PC-3 (cell line): ENCODE results near the gene TENM4. TPM values are rescaled to one million over a fixed set of nuclear protein-coding genes. Genes with fewer than 3 reads are reported as not detected.

Source experiments
- ATAC-seq: fragments of 200-7000 bp; cut with Tn5 transposase; 2 replicates; pipeline ENCODE4 v1.9.1; 2020; ENCODE audit warnings: mild to moderate bottlenecking, moderate library complexity
- BruUV-seq: library from RNA; stranded (reverse); fragments of 400-500 nt; replicated peaks from 2 replicates; lab custom pipeline; 2021; lab: Mats Ljungman, UMichigan
- CTCF ChIA-PET: fragments of 300-600 bp; sonication (Branson Sonifier 250); formaldehyde crosslinking; loops from one replicate; lab custom pipeline; 2022; ENCODE audit warnings: antibody characterized with exemption; lab: Charles Lee
- POLR2A ChIA-PET: fragments of 300-600 bp; sonication (Branson Sonifier 250); formaldehyde crosslinking; loops from one replicate; lab custom pipeline; 2022; ENCODE audit warnings: antibody characterized with exemption; ENCODE audit not compliant: unreplicated experiment; lab: Charles Lee
- DNase-seq: peaks from one replicate; pipeline ENCODE4 v3.0.0-alpha.2; 2015
- H2AFZ ChIP-seq: fragments of 300-600 bp; sonication (generic); 2 replicates; pipeline ENCODE4 v1.6.0; 2016; ENCODE audit warnings: antibody characterized with exemption, low read length
- H3F3A ChIP-seq: fragments of 300-600 bp; sonication (generic); one replicate; pipeline ENCODE4 v1.6.0; 2017; ENCODE audit warnings: antibody characterized with exemption, low read length, control low read depth, mild to moderate bottlenecking; ENCODE audit not compliant: unreplicated experiment
- H3K27ac ChIP-seq: fragments of 300-600 bp; sonication (generic); 2 replicates; pipeline ENCODE4 v1.5.1; 2016; ENCODE audit warnings: mild to moderate bottlenecking, low read length
- H3K27me3 ChIP-seq: fragments of 300-600 bp; sonication (generic); 2 replicates; pipeline ENCODE4 v1.6.1; 2016; ENCODE audit warnings: low read length, mixed read lengths
- H3K36me3 ChIP-seq: fragments of 300-600 bp; sonication (generic); 2 replicates; pipeline ENCODE4 v1.6.1; 2016; ENCODE audit warnings: low read depth, mixed run types, low read length, mixed read lengths
- H3K4me1 ChIP-seq: fragments of 300-600 bp; sonication (generic); 2 replicates; pipeline ENCODE4 v1.5.1; 2016; ENCODE audit warnings: low read length; ENCODE audit not compliant: insufficient read depth
- H3K4me2 ChIP-seq: fragments of 300-600 bp; sonication (generic); 2 replicates; pipeline ENCODE4 v1.6.0; 2016; ENCODE audit warnings: low read length
- H3K4me3 ChIP-seq: fragments of 300-600 bp; sonication (generic); 2 replicates; pipeline ENCODE4 v1.5.1; 2016; ENCODE audit warnings: mild to moderate bottlenecking, low read length, mixed read lengths
- H3K79me2 ChIP-seq: fragments of 300-600 bp; sonication (generic); 2 replicates; pipeline ENCODE4 v1.6.1; 2017; ENCODE audit warnings: low read length, mixed read lengths
- H3K9ac ChIP-seq: fragments of 300-600 bp; sonication (generic); 2 replicates; pipeline ENCODE4 v1.6.0; 2016; ENCODE audit warnings: mild to moderate bottlenecking, low read length
- H3K9me2 ChIP-seq: fragments of 300-600 bp; sonication (generic); replicated peaks from 2 replicates; pipeline ENCODE4 v1.6.1; 2016; ENCODE audit warnings: mixed run types, low read length, mixed read lengths
- H3K9me3 ChIP-seq: fragments of 300-600 bp; sonication (generic); 2 replicates; pipeline ENCODE4 v1.6.1; 2016; ENCODE audit warnings: low read length, mixed read lengths
- H4K20me1 ChIP-seq: fragments of 300-600 bp; sonication (generic); 2 replicates; pipeline ENCODE4 v1.6.1; 2016; ENCODE audit warnings: low read length, mixed read lengths
- EZH2 ChIP-seq: fragments of 300-600 bp; sonication (generic); IDR thresholded peaks from one replicate; pipeline ENCODE4 v1.6.1; 2017; ENCODE audit warnings: antibody characterized with exemption, mild to moderate bottlenecking, low read length; ENCODE audit not compliant: unreplicated experiment
- EZH2phosphoT487 ChIP-seq: fragments of 300-600 bp; sonication (generic); IDR thresholded peaks from 2 replicates; pipeline ENCODE4 v1.6.1; 2018; ENCODE audit warnings: mild to moderate bottlenecking, antibody characterized with exemption, low read length, borderline replicate concordance
- intact Hi-C: fragments of 100-400 bp; cut with micrococcal nuclease; formaldehyde crosslinking; loops from 2 replicates; pipeline ENCODE4 v1.9.0; 2023
- total RNA-seq: library from RNA; depleted of rRNA; stranded (reverse); fragments of >200 nt; gene quantifications from 2 replicates; pipeline ENCODE4 v1.2.3, GENCODE V29; 2014
- TF ChIP-seq, protein P1 (sequence below): fragments of 300-600 bp; sonication (generic); conservative IDR thresholded peaks from 2 replicates; pipeline ENCODE4 v1.5.1; 2017; ENCODE audit warnings: antibody characterized with exemption, low read depth, mild to moderate bottlenecking, low read length

The TENM4 gene
- total RNA-seq, 1 experiment from 2014 or later = 19.7 TPM

GRCh38 chr11:78633516-78634310 is 807.1 kb downstream of the TENM4 start:
- intact Hi-C loops = no loop called here
- POLR2A ChIA-PET = no interaction called here
- no peaks in the 10 kb centered on the region for H3F3A ChIP-seq
- no peak overlapping the region for H3K9ac ChIP-seq
- ATAC-seq = no peak
- no peak for DNase-seq
- no peaks in the 10 kb centered on the region for H3K79me2 ChIP-seq
- H3K9me2 ChIP-seq = no peaks in the 10 kb centered on the region
- no peak for TF ChIP-seq EZH2
- TF ChIP-seq, protein P1, sequence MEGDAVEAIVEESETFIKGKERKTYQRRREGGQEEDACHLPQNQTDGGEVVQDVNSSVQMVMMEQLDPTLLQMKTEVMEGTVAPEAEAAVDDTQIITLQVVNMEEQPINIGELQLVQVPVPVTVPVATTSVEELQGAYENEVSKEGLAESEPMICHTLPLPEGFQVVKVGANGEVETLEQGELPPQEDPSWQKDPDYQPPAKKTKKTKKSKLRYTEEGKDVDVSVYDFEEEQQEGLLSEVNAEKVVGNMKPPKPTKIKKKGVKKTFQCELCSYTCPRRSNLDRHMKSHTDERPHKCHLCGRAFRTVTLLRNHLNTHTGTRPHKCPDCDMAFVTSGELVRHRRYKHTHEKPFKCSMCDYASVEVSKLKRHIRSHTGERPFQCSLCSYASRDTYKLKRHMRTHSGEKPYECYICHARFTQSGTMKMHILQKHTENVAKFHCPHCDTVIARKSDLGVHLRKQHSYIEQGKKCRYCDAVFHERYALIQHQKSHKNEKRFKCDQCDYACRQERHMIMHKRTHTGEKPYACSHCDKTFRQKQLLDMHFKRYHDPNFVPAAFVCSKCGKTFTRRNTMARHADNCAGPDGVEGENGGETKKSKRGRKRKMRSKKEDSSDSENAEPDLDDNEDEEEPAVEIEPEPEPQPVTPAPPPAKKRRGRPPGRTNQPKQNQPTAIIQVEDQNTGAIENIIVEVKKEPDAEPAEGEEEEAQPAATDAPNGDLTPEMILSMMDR = no peak
- TF ChIP-seq EZH2phosphoT487 = no peak
- no peaks in the 10 kb centered on the region for H3K36me3 ChIP-seq
- H3K27me3 ChIP-seq = no peaks in the 10 kb centered on the region
- no peaks in the 10 kb centered on the region for H3K4me1 ChIP-seq
- no TSS peak for BruUV-seq
- H4K20me1 ChIP-seq = no peaks in the 10 kb centered on the region
- no peak overlapping the region for H3K4me3 ChIP-seq
- CTCF ChIA-PET = no interaction called here
- no peak overlapping the region for H3K4me2 ChIP-seq
- peaks cover 15% of the 10 kb centered on the region for H3K9me3 ChIP-seq
- no peak overlapping the region for H3K27ac ChIP-seq
- H2AFZ ChIP-seq = no peak overlapping the region

- DNase-seq (peak; percentile 46), ATAC-seq (no peak)
- Histone ChIP-seq H3K9me3 (peaks cover 26% of the 10 kb centered on the region), H3K9me2 (no peaks in the 10 kb centered on the region), H3K4me2 (no peak overlapping the region), H4K20me1 (no peaks in the 10 kb centered on the region), H3K27me3 (no peaks in the 10 kb centered on the region), H3K27ac (no peak overlapping the region), H3F3A (no peaks in the 10 kb centered on the region), H3K9ac (no peak overlapping the region), H3K36me3 (no peaks in the 10 kb centered on the region), H3K4me1 (no peaks in the 10 kb centered on the region), H3K79me2 (no peaks in the 10 kb centered on the region), H2AFZ (no peak overlapping the region), H3K4me3 (no peak overlapping the region)
- ChIA-PET CTCF (no interaction called here), POLR2A (no interaction called here)
- TF ChIP-seq, protein P1 = peak; percentile 46
- no peak for TF ChIP-seq EZH2
- BruUV-seq = no TSS peak
- intact Hi-C loops = no loop called here
These were observed 810.1 kb downstream of the TENM4 start for GRCh38 chr11:78630561-78631303.

- Histone ChIP-seq H3K79me2 (no peaks in the 10 kb centered on the region), H3K4me1 (no peaks in the 10 kb centered on the region), H3K9me2 (no peaks in the 10 kb centered on the region), H2AFZ (no peak overlapping the region), H3K27me3 (no peaks in the 10 kb centered on the region), H4K20me1 (no peaks in the 10 kb centered on the region), H3K9me3 (peaks cover 26% of the 10 kb centered on the region), H3K4me3 (no peak overlapping the region), H3K9ac (no peak overlapping the region), H3K4me2 (no peak overlapping the region), H3F3A (no peaks in the 10 kb centered on the region), H3K27ac (no peak overlapping the region), H3K36me3 (no peaks in the 10 kb centered on the region)
- BruUV-seq = no TSS peak
- ATAC-seq (no peak), DNase-seq (no peak)
- CTCF ChIA-PET = no interaction called here
- intact Hi-C loops = no loop called here
- TF ChIP-seq, protein P1 = no peak
- TF ChIP-seq EZH2 (no peak), EZH2phosphoT487 (no peak)
- POLR2A ChIA-PET = no interaction called here
These were observed 810.7 kb downstream of the TENM4 start for GRCh38 chr11:78630155-78630554.
